Measurements from ENCODE around the gene DNAH11. TPM values are rescaled to one million over a fixed set of nuclear protein-coding genes. Genes with fewer than 3 reads are reported as not detected.

The DNAH11 gene
- total and polyA plus RNA-seq, 2 of the 4 experiments (the other 2 are of a cell fraction): not detected

DNA sequence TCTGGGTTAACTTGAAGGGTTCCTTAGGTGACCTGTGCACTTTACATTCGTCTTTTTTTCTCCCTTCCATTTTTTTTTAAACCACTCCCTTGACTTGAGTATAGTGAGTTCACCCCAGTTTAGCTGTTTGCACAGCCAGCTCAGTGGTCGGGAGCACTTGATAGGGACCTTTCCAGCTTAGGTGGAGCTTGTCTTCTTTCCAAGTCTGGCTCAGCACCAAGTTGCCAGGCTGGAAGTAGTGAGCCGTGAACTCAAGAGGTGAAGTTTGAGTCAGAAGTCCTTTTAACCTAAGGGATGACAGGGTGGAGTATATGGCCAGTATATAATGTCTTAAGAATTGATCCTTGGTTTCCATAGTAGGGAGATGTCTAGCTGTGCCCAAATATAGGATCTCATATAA lies 7.2 kb downstream of the DNAH11 start:
- DNase-seq: no peak
- H4K20me1 ChIP-seq (ENCODE audit: insufficient read depth, low read length): no peaks in the 10 kb centered on the region
- no peak overlapping the region for H4K5ac ChIP-seq (ENCODE audit: low read depth, low read length)
- no peak overlapping the region for H2AFZ ChIP-seq (replicated peaks; ENCODE audit: low read length, poor library complexity)
- H3K27ac ChIP-seq (ENCODE audit: insufficient read depth, low read length): no peak overlapping the region
- H3K4ac ChIP-seq (ENCODE audit: low read depth, low read length): no peak overlapping the region
- no peak overlapping the region for H4K91ac ChIP-seq (ENCODE audit: insufficient read depth, low read depth, low read length)
- no peak overlapping the region for H2AK5ac ChIP-seq (ENCODE audit: low read depth, low read length)
- H3K9me1 ChIP-seq (ENCODE audit: insufficient read depth, low read length): no peaks in the 10 kb centered on the region
- no peaks in the 10 kb centered on the region for H3K79me1 ChIP-seq (ENCODE audit: low read depth in 1 of 2, low read length in 2 of 2)
- no peak overlapping the region for H3K4me2 ChIP-seq (ENCODE audit: low read depth, low read length)
- H3K36me3 ChIP-seq (ENCODE audit: control insufficient read depth, insufficient read depth, low read length): no peaks in the 10 kb centered on the region
- H3K14ac ChIP-seq (replicated peaks; ENCODE audit: low read depth, low read length): no peak overlapping the region
- no peak overlapping the region for H2BK20ac ChIP-seq (ENCODE audit: low read depth, low read length)
- H2BK5ac ChIP-seq (ENCODE audit: low read depth, low read length, poor library complexity, severe bottlenecking): no peak overlapping the region
- H3K18ac ChIP-seq (ENCODE audit: low read depth, low read length): no peak overlapping the region
- H3K9me3 ChIP-seq (ENCODE audit: control insufficient read depth, insufficient read depth, low read length): no peaks in the 10 kb centered on the region
- ChIA-PET CTCF (no interaction called here), POLR2A (ENCODE audit: unreplicated experiment) (no interaction called here)
- WGBS, 2 experiments (ENCODE audit: extremely low coverage in 2 of 2, insufficient read length in 1 of 2): no CpG with 5 or more reads among the region's 3 CpGs
- in situ Hi-C loops (cut with MboI; ENCODE audit: low sequenced_read_pairs): no loop called here
- H3K4me3 ChIP-seq (ENCODE audit: insufficient read depth, low read depth, low read length): no peak overlapping the region
- H4K8ac ChIP-seq (ENCODE audit: low read depth in 2 of 2, low read length in 2 of 2): no peak overlapping the region
- no peak for TF ChIP-seq MXI1 (IDR thresholded peaks at IDR 0.05; ENCODE audit: borderline replicate concordance, low read depth, low read length)
- no peak for TF ChIP-seq CEBPB (IDR thresholded peaks at IDR 0.05; ENCODE audit: low read depth, low read length)
- no peak for TF ChIP-seq SMC3 (IDR thresholded peaks at IDR 0.05; ENCODE audit: low read depth, low read length)
- TF ChIP-seq CHD1 (IDR thresholded peaks at IDR 0.05; ENCODE audit: low read depth, low read length): no peak
- TF ChIP-seq BHLHE40 (IDR thresholded peaks at IDR 0.05; ENCODE audit: low read depth, low read length): no peak
- no peak for TF ChIP-seq RCOR1 (IDR thresholded peaks at IDR 0.05; ENCODE audit: insufficient replicate concordance, low read length)
- TF ChIP-seq CTCF (conservative IDR thresholded peaks at IDR 0.05; ENCODE audit: low read depth, low read length): no peak
- TF ChIP-seq MAFK (IDR thresholded peaks at IDR 0.05; ENCODE audit: low read depth, low read length): no peak
- TF ChIP-seq RFX5 (IDR thresholded peaks at IDR 0.05; ENCODE audit: low read depth, low read length): no peak
- TF ChIP-seq ELK1 (IDR thresholded peaks at IDR 0.05; ENCODE audit: borderline replicate concordance, low read depth, low read length): no peak
- no peak for TF ChIP-seq POLR2A (IDR thresholded peaks at IDR 0.05; ENCODE audit: low read depth, low read length)
- no peak for TF ChIP-seq RAD21 (IDR thresholded peaks at IDR 0.05; ENCODE audit: low read length)
- H2BK120ac ChIP-seq (ENCODE audit: low read depth, low read length): no peak overlapping the region
- no peak overlapping the region for H3K56ac ChIP-seq (ENCODE audit: extremely low read depth, insufficient read depth, low read length)
- H3K23ac ChIP-seq (ENCODE audit: low read depth, low read length): no peak overlapping the region
- H3K9ac ChIP-seq (ENCODE audit: low read depth, low read length): no peak overlapping the region
- intact Hi-C loops (cut with micrococcal nuclease): no loop called here
- no peak for ATAC-seq (ENCODE audit: low read depth)
- H3K4me1 ChIP-seq (ENCODE audit: control insufficient read depth, insufficient read depth, low read length): no peaks in the 10 kb centered on the region
- H3K27me3 ChIP-seq (ENCODE audit: control insufficient read depth, insufficient read depth, low read length): no peaks in the 10 kb centered on the region
- no peak overlapping the region for H2AK9ac ChIP-seq (replicated peaks; ENCODE audit: low read depth, low read length, poor library complexity)
- no TSS peak for BruUV-seq (replicated peaks)
- no peak overlapping the region for H2BK15ac ChIP-seq (ENCODE audit: low read depth, low read length)
- dilution Hi-C loops (cut with HindIII; ENCODE audit: low sequenced_read_pairs, unreplicated experiment): no loop called here

All from IMR-90 (cell line).